Stimulated activated CD4-positive, alpha-beta T cell treated with anti-CD3 and anti-CD28 coated beads, Interleukin-1b, Interleukin-23, amount 100 ng/mL, for 4 hours (primary cell): ENCODE results near the gene CYYR1.

Experiments used
- DNase-seq, 2 donors: peaks; one replicate each; pipeline ENCODE4 v3.0.0-alpha.2; 2020; ENCODE audit warnings: low read depth in 2 of 2

CYYR1 gene

DNA sequence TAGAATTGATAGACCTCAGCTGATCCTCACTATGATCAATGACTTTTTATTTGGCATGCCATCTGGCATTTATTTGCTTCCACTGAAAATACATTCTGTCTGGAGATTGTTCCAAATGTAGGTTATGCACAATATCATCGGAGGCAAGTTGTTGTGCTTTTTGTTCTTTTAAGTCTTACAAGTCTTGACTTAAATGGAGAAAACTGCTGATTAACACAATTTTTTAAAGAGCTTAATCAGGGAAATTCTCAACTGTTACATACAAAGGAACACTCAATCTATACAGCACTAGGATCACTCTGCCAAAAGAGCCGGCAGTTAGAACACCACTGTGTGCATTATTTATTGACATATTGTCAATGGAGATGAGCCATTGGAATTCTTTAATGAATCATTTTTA is 19.2 kb downstream of the CYYR1 start:
- DNase-seq: no peak

DNA sequence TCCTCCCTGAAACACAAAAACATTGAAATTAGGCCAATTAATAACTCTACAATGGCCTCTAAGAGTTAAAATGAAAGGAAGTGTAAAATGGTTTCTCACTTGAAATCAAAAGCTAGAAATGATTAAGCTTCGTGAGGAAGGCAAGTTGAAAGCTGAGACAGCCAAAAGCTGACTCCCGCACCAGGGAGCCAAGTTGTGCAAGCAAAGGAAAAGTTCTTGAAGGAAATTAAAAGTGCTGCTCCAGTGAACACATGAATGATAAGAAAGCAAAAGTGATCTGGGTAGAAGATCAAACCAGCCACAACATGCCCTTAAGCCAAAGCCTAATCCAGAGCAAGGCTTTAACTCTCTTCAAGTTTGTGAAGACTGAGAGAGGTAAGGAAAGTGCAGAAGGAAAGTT is 22.8 kb downstream of the CYYR1 start:
- DNase-seq: no peak

DNA sequence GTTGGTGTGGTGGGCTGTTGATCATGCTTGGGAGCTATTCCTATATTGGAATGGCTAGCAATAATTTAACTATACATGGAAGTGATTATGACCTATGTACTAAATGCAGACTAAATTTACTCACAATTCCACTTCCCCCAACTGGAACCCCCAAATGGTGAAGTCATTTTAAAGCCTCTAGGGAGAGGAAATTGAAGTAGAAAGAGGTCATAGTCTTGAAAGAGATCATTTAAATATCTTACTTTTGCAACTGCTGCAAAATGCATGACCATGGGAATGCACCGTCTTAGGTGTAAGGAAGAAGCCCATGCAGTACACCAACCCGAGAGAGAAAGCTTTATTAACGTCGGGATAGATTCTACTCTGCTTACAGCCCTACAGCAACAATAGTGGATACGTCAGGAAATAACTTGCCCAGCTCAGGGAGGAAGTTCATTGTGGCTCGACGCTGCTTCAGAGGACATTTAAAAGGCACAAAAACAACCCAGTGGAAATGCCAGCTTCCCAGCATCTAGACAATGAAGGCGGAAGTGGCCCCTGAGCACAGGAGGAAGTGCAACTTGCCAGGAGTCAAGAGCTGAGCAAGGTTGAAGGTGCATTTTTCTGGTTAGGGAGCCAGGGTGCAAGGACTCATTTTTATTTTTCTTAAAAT is 26.5 kb downstream of the CYYR1 start:
- no peak for DNase-seq

DNA sequence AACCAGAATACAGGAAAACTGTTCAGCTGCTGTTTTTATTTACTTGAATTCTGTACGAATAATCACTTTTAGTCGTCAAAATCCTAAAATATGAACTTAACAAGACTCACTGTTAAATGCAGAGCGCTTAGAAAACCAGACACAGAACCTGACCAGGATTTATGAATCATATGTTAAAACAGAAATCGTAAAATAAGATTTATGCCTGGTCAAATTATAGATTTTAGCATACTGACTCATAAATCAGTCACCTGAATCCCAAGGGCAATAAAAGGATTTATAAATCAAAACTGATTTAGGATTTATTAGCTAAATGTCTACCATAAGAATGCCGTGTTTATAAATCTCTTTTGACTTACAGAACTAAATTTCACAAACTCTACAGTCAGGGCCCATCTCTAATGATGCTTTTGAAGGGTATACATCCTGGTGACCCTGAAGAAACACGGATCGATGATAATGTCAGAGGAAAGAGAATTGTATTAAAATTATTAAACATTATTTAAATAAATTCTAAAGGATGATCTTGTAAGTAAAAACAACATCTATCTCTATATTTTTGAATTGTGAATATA is 28.8 kb downstream of the CYYR1 start:
- no peak for DNase-seq

DNA sequence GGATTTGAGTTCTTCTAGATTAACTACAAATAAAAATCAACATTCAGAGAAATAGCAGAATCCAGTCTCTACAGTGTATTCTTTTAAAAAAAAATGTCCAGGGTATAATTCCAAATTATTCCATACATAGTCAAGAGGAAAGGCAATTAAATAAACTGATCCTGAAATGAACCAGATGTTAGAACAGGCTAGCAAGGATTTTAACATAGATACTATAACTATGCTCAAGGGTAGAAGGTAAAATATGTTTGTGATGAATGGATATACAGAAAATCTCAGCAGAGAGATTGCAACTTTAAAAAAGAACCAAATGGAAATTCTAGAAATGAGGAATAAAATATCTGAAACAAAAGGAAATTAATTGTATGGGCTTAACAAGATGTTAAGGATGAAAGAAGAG is 32.4 kb downstream of the CYYR1 start:
- no peak for DNase-seq

DNA sequence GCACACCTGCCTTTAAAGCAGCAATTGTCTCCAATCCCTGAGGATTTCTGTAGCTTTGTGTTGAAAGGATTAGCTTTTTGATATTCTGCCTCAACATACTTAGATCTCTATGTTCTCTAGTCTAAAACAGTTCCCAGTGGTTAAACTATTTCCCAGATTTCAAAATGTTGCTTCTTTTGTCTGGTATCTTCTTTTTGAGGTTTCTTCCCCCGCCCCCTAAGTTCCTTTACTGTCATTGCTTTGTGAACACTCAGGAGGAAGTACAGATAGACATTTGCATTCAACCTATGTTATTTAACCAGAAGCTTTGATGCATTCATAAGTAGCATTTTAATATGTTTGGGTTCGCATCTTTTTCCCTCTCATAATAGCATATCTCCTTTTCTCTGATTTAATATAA is 33.5 kb downstream of the CYYR1 start:
- DNase-seq: no peak

DNA sequence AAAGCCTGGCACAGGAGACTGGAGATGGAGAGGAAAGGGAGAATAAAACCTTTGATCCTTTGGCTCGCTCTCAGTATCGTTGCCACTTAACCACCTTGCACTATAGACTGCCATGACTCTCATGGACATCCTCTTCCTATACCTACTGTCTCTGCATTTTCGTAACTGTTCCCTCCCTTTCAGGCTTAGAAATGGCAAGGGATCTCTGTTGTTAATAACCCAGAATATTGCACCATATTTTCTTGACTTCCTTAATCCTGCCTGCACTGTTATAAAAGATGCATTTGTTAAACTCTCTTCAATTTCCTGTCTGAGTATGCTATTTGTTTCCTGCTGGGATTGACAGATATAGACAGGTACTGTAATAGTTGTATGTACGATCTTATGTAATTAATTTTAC is 38.6 kb downstream of the CYYR1 start:
- DNase-seq: no peak

DNA sequence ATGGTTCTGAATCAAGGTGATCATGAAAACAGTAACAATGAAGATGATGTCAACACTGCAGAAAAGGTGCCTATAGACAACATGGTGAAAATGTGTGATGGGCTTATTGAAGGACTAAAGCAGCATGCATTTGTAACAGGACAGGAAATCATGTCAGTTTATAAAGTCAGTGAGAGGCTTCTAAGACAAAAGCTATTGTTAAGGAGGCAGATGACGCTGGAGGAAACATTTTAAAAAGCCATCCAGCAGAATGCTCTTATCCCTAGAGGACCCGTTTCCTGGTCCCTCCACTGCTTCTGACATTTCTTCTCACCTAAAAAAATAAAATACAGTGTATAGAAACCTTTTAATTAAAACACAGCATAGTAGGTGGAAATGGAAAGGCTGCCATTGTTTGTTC is 40.9 kb downstream of the CYYR1 start:
- DNase-seq: no peak

DNA sequence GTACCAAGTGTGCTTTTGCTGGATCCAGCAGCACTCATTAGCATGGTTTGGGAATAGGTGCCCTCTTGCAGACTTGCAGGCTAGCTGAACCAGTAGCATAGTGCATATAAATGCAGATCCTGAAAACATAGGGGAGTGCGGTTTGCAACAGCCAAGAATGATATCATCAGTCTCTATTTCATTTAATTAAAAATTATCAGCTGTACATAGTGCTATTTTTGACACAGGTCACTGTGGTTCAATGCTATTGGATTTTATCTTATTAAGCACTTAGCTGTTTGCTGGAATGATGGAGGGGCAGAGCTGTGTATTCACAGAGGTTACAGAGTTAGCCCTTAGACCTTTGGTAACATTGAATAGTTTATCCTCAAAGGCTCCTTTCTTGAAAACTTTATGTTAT is 43.6 kb downstream of the CYYR1 start:
- no peak for DNase-seq

DNA sequence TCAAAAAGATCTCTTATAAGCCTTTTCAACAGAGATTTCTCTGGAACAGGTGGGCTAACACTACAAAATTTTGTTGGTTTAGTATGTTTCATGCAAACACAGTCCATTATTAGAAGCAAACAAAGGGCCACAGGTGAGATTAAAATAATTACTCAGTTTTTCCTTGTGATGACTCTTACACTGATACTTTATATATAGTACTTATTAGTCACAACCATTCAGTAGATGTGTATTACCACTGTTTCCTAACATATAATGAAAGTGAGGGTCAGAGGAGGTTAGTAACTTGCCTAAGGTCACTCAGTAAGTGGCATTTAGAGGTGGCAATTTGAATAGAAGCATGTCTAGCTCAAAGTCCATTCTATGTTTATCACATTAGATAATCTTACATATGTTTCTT is 44.2 kb downstream of the CYYR1 start:
- no peak for DNase-seq

DNA sequence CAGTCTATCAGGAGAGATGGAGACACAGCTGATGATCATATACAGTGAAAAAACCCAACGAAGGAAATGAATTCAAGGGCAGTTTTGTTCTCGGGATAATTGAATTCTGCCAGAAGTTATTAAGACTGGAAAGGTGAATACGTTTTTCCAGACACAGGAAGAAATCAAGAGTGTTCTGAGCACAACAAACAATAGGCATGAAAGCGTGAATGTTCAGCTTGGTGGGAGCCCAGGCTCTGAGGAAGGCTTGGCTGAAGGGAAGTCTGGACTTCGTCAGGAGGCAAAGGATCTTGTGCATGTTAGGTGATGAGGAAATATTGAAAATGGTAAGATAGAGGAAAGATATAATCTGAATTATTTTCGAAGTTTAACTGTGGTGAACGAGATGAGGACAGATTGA is 50.4 kb downstream of the CYYR1 start:
- DNase-seq: no peak

DNA sequence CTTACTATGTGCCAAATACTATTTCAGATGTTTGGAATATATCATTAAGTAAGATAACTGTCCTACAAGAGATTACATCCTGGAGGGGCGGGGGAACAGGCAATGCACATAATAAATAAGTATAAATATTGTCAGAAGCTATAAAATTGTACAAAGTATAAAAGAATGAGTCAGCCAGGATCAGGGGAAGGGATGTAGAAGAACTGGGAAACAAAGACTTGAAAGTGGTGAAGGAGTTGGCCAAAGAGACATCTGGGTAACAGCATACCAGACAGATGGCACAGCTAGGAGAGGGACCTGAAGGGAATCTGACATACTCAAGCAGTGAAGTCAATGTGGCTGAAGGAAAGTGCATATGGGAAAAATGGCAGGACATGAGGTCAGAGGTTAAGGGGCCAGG is 53.9 kb downstream of the CYYR1 start:
- DNase-seq: no peak

DNA sequence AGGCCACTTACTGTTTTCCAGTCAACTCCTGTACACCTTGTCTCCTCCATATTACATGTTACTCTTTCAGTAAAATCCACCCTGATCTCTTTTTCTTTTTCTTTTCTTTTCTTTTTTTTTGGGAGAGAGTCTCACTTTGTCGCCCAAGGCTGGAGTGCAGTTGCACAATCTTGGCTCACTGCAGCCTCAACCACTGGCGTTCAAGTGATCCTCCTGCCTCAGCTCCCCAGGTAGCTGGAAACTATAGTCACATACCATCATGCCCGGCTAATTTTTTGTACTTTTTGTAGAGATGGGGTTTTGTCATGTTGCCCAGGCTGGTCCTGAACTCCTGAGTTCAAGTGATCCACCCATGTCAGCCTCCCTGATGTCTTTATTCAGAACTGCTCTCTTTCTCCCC is 57.8 kb downstream of the CYYR1 start:
- no peak for DNase-seq

DNA sequence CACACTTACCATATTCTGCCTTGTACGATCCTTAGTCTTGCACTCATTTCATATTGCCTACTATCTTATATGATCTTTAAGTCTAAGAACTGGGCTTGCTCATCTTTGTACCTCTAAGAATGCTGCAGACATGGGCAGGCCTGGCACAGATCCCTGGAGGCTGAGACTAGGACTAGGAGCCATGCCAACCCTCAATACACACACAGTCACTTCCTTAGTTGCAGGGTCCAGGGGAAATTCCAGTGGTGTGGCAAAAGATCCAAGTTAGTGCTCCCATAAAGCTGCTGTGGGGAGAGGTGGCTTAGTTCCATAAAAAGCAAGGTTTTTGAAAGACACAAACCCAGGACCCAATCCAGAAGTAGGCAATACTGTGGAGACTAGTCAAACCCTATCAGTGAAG is 59.9 kb downstream of the CYYR1 start:
- DNase-seq: no peak

DNA sequence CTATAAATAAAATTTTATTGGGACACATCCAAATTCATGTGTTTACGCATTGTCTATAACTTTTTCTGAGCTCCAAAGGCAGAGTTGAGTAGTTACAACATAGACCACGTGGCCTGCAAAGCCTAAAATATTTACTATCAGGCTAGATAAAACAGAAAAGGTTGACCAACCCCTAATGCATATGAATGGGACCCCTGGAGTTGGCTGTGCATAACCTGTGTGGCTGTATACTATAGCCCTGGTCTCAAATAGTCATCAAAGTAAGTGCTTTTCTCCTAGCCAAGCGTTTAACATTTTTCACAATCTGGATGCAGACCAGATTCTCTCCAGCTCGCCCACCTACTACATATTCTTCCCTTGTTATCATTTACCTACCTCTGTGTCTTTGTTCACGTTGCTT is 60.4 kb downstream of the CYYR1 start:
- DNase-seq: no peak

DNA sequence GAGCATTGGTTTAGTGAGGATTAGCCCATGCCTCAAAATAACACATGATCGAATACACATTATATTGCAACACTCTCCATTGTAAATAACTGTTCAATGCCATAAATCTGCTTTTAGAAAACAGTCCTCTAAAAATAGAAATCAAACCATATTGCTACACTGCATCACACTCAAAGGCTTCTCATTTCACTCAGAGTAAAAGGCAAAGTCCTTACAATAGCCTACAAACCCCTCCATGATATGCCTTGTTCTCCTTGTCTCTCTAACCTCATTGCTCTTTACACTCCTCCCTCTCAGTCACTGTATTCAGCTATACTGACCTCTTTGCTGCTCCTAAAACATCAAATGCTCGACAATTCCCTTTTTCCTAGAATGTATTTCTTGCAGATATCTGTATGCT is 64.2 kb downstream of the CYYR1 start:
- DNase-seq: no peak

DNA sequence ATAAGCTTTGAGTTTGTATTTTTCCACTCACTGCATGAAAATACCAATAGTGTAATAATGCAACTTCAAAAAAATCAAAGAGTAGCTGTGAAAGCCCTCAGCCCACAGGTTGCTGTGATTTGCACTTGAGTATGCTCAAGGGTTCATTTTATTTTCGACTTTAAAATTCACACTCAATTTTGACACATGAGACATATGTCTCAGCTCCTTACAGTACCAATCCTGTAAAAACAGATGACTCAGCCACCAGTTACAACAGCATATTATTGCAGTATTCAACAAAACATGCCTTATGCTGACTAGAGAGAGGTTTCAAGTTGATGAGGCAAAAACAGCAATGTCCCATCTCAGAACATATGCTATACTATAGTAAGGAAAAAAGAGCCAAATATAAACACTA is 66.1 kb downstream of the CYYR1 start:
- DNase-seq: no peak

DNA sequence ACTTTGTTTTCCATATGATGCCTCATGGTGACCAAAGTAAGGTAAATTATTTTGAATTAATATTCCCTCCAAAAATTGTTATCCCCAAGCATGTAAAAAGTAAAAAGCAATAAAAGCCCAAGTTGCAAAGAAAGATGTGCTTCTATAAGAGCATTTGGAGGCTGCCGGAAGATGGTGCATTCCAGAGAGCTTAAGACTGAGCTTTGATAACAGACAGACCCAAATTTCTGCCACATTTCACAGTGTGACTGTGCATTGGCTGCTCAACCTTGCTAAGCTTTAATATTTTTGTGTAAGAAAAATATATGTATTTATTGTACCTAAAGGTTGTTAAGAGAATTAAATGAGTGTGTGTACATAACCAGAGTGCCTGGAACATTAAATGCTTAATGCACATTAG is 67.9 kb downstream of the CYYR1 start:
- no peak for DNase-seq

DNA sequence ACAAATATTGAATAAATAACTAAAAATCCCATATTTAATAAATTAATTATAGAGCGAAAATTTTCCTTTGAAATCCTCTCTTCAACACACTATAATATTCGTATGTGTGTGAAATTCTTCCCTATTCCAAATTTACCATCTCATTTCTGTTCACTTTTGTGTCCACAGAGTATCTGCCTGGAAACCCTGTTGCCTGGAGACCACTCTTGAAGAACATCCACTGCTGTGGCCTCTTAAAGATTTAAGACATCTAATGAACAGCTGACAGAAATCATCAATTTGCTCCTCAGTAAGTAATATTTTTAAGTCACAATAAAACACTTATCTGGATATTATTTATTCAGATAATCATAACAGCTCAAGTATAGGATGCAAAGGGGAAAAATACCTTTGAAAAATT is 69.7 kb downstream of the CYYR1 start:
- no peak for DNase-seq

DNA sequence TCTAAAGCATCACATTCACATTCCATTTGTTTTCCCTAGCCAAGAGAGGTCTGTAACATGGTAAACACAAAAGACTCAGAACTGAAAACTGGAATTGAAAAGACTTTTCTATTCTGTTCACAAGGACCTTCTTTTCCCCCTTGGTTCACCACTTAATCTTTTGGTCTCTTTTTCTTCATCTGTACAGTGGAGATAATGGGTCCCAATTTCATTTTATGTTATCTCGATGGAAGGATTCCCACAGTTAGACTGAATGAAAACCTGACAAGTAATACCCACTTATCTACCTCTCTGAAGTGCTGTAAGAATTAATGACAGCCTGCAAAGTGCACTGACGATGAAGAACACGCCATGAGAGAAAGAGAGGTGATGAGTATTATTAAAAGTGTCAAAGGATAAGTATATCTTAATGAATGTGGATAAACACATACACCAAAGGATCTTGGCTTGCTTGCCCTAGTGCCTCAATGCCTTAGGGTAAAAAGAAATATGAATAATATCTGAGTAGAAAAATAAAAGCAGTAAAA is 71.5 kb downstream of the CYYR1 start:
- no peak for DNase-seq

DNA sequence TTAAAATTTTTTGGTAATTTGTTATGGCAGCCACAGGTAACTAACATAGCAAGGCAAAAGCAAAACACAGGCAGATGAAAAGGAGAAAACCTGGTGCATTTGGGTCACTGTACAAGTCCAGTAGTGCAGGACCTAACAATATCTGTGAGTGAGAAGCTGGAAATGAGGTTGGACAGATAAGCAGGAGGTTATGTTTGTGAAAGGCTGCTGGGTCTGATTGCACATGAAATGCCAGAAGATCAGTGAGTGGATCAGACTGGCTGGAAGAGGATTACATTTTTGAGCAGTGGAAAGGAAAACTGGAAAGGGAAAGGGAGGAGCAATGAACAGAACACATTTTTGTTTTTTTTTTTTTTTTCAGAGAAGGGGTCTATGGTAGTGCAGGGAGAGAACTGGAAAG is 73.6 kb downstream of the CYYR1 start:
- no peak for DNase-seq

DNA sequence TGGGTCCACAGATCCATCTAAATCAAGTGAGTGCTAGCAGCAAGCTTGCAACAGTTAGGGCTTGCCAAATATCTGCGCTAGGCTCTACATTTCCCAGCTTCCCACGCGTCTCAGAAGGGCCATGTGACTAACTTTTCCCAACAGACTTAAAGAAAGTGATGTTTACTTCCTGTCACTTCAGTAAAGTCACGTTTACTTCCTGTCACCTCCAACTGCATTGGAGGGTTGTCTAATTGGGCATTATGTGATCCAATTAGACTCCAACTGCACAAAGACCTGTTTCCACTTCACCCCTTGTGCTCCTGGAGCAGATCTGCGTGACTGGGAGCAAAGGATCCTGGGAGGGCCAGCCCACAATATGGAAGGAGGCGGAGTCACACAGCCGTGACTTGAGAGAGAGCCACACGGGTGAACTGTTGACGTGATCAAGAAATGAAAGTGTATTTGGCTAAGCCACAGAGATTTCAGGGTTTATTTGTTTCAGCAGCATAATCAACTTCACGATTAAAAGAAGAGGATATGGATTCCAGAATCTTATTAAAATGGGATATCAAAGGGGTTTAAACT is 77.7 kb downstream of the CYYR1 start:
- no peak for DNase-seq

DNA sequence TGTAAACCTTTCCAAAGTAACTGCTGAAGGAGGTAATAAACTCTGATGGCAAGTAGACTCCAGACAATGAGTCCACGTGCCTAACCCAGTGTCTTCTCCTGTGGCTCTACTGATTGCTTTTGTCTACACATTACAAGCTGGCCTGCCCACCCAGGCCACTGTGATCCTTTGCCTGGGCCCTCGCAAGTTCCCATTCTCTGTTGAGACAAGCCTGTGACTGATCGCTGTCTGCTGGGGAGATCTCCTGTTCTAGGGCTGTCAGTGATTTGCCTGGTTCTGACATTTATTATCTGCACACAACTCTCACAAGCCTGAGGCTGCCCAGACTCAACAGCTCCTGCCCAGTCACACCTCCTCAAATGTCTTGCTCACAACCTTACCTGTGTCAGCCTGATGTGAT is 81.4 kb downstream of the CYYR1 start:
- no peak for DNase-seq

DNA sequence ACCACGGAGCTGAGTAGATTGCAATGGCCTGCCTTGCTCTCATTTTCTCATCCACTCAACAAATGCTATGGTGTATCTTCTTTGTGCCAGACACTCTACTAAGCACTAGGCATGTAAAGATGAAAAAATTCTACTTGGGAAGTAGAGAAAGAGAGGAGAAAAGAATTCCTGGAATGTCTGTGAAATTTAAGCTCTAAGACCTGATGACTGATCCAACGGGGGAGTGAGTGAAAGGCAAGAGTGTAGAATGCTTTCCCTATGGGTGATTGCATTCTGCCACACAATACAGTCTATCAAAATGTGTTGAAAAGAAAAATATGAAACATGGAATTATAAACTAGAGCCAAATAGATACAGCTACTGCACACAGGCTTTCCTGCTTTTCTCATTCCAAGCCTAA is 82.3 kb downstream of the CYYR1 start:
- no peak for DNase-seq
